Measurements from ENCODE around the gene PRRT2.

DNA sequence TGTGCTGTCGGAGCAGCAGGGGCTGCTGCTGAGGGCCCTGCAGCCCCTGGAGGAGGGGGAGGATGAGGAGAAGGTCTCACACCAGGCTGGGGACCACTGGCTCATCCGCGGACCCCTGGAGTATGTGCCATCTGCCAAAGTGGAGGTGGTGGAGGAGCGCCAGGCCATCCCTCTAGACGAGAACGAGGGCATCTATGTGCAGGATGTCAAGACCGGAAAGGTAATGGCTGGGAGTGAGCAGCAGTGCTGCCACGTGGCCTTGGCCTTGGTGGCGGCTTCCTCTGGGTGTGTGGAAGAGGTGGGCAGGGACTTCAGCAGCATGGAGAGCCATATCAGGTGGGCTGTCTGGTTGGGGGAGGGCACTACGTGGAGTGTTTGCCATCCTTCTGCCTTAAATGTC, 28.2 kb downstream of the PRRT2 start:
- TF ChIP-seq CTCF (IDR thresholded peaks at IDR 0.05; ENCODE audit: insufficient read depth, low read length, poor library complexity, severe bottlenecking) (no peak), EZH2phosphoT487 (conservative IDR thresholded peaks at IDR 0.05; ENCODE audit: low read length) (no peak)

Data from SU-DHL-6 (cell line).